Stimulated activated naive B cell treated with anti-CD40 and anti-IgM and Interleukin-4, amounts not matched to agents 10 μg/mL and 1 μg/mL and 100 μg/mL, for 72 hours (primary cell): ENCODE data around the gene DNAJA4.
"Not testable (repeated sequence)": the region's sequence is repeated elsewhere in the genome, so short reads cannot be mapped to it uniquely, and the experiment has no call there.

Experiments used
- ATAC-seq, 2 donors: fragments of 150-1000 bp; cut with Tn5 transposase; replicated peaks; 2 replicates each; pipeline ENCODE4 v1.10.0; 2021; ENCODE audit warnings: moderate library complexity in 1 of 2
- DNase-seq: peaks from one replicate; pipeline ENCODE4 v3.0.0; 2021
- H3K27ac Mint-ChIP-seq: one replicate; pipeline ENCODE4 v1.8.0; 2022; ENCODE audit warnings: mild to moderate bottlenecking, mixed read lengths
- H3K27me3 Mint-ChIP-seq, 2 donors: one replicate each; pipeline ENCODE4 v1.8.0; 2022; ENCODE audit warnings: mixed read lengths in 2 of 2
- H3K36me3 Mint-ChIP-seq, 2 donors: one replicate each; pipeline ENCODE4 v1.8.0; 2022; ENCODE audit warnings: mixed read lengths in 2 of 2, mild to moderate bottlenecking in 1 of 2
- H3K4me1 Mint-ChIP-seq, 2 donors: one replicate each; pipeline ENCODE4 v1.8.0; 2022; ENCODE audit warnings: mixed read lengths in 2 of 2, mild to moderate bottlenecking in 1 of 2
- H3K4me3 Mint-ChIP-seq, 2 donors: one replicate each; pipeline ENCODE4 v1.8.0; 2022; ENCODE audit warnings: mild to moderate bottlenecking in 2 of 2, mixed read lengths in 2 of 2, moderate library complexity in 1 of 2
- H3K9me3 Mint-ChIP-seq, 2 donors: one replicate each; pipeline ENCODE4 v1.8.0; 2022; ENCODE audit warnings: mixed read lengths in 2 of 2, mild to moderate bottlenecking in 1 of 2

The DNAJA4 gene

DNA sequence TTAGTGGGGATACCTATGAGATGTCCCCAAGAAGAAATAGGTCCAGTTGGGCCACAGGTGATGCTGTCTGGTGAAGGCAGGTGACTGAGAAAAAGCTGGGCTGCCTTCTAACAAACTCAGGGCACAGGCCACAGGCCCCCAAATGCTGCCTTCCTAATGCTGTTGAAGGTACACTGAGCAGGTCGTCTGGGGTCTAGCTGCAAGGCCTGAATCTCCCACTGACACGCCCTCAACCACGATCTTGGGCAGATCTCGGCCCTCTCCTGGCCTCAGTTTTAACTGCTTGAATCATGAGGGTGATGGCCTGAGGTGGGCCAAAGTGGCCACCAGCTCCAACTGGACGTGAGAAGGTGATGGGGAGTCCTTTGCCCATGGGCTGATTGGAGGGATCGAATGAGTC lies 27.9 kb upstream of the DNAJA4 start:
- H3K4me1 Mint-ChIP-seq = peaks cover 0 to 4% of the 10 kb centered on the region in 2 donors
- ATAC-seq (no peak), DNase-seq (no peak)
- no peaks in the 10 kb centered on the region for H3K9me3 Mint-ChIP-seq
- no peak overlapping the region for H3K27ac Mint-ChIP-seq
- H3K4me3 Mint-ChIP-seq = no peak overlapping the region
- peaks cover 16 to 26% of the 10 kb centered on the region in 2 donors for H3K27me3 Mint-ChIP-seq
- H3K36me3 Mint-ChIP-seq = no peaks in the 10 kb centered on the region

DNA sequence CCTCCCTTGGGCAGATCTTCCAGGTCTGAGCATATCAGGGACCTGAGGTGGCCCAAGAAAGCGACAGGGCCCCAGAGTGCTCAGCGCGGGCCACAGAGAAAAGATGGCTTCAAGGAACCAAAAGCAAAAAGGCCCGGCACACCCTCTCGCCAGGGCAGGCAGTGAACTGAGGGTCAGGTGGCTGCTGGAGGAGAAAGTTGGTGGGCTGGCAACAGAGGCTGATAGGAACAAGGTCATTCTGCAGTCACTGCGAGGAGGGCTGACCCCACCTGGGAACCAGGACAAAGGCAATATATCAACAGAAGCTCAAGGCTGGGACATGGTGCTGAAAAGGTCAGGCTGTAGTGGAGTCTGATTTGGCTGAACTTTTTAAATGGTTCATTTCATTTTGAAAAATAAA lies 27.2 kb upstream of the DNAJA4 start:
- ATAC-seq (no peak), DNase-seq (no peak)
- Mint-ChIP-seq H3K9me3 (no peaks in the 10 kb centered on the region), H3K36me3 (no peaks in the 10 kb centered on the region), H3K27me3 (peaks cover 16 to 26% of the 10 kb centered on the region in 2 donors), H3K4me3 (no peak overlapping the region), H3K4me1 (peaks cover 0 to 4% of the 10 kb centered on the region in 2 donors), H3K27ac (no peak overlapping the region)

- no peak for ATAC-seq
- Mint-ChIP-seq H3K27me3 (peaks cover 7 to 13% of the 10 kb centered on the region in 2 donors), H3K36me3 (no peaks in the 10 kb centered on the region), H3K9me3 (no peaks in the 10 kb centered on the region), H3K27ac (no peak overlapping the region), H3K4me1 (peaks cover 0 to 1% of the 10 kb centered on the region in 2 donors), H3K4me3 (no peak overlapping the region)
- no peak for DNase-seq
Observed at GRCh38 chr15:78239811-78240210, 24.6 kb upstream of the DNAJA4 start.

- DNase-seq (peak; percentile 65), ATAC-seq (peak; percentile 94 to 98)
- no peak overlapping the region for H3K4me3 Mint-ChIP-seq
- H3K27ac Mint-ChIP-seq = no peak overlapping the region
- H3K9me3 Mint-ChIP-seq = no peaks in the 10 kb centered on the region
- no peaks in the 10 kb centered on the region for H3K4me1 Mint-ChIP-seq
- H3K36me3 Mint-ChIP-seq = no peaks in the 10 kb centered on the region
- peaks cover 0 to 5% of the 10 kb centered on the region in 2 donors for H3K27me3 Mint-ChIP-seq
Observed at GRCh38 chr15:78241017-78241416, 23.3 kb upstream of the DNAJA4 start.

- H3K4me3 Mint-ChIP-seq = no peak overlapping the region
- H3K27ac Mint-ChIP-seq = no peak overlapping the region
- ATAC-seq (no peak), DNase-seq (no peak)
- no peaks in the 10 kb centered on the region for H3K9me3 Mint-ChIP-seq
- no peaks in the 10 kb centered on the region for H3K36me3 Mint-ChIP-seq
- H3K4me1 Mint-ChIP-seq = no peaks in the 10 kb centered on the region
- H3K27me3 Mint-ChIP-seq = peaks cover 0 to 5% of the 10 kb centered on the region in 2 donors
Observed at GRCh38 chr15:78242128-78242527, 22.2 kb upstream of the DNAJA4 start.

- ATAC-seq (no peak), DNase-seq (no peak)
- Mint-ChIP-seq H3K9me3 (no peaks in the 10 kb centered on the region), H3K4me1 (no peaks in the 10 kb centered on the region), H3K4me3 (no peak overlapping the region), H3K27me3 (peaks cover 0 to 5% of the 10 kb centered on the region in 2 donors), H3K36me3 (no peaks in the 10 kb centered on the region), H3K27ac (no peak overlapping the region)
Observed at GRCh38 chr15:78243058-78243457, 21.3 kb upstream of the DNAJA4 start.

GRCh38 chr15:78243491-78243941 lies 20.8 kb upstream of the DNAJA4 start:
- no peak for ATAC-seq
- no peak for DNase-seq
- Mint-ChIP-seq H3K36me3 (no peaks in the 10 kb centered on the region), H3K4me3 (no peak overlapping the region), H3K27me3 (peaks cover 0 to 5% of the 10 kb centered on the region in 2 donors), H3K4me1 (no peaks in the 10 kb centered on the region), H3K9me3 (no peaks in the 10 kb centered on the region), H3K27ac (no peak overlapping the region)

- H3K4me1 Mint-ChIP-seq = no peaks in the 10 kb centered on the region
- DNase-seq = no peak
- no peak for ATAC-seq
- peaks cover 0 to 2% of the 10 kb centered on the region in 2 donors for H3K27me3 Mint-ChIP-seq
- H3K4me3 Mint-ChIP-seq = no peak overlapping the region
- H3K36me3 Mint-ChIP-seq = no peaks in the 10 kb centered on the region
- no peaks in the 10 kb centered on the region for H3K9me3 Mint-ChIP-seq
- no peak overlapping the region for H3K27ac Mint-ChIP-seq
Observed at GRCh38 chr15:78244101-78244500, 20.3 kb upstream of the DNAJA4 start.

GRCh38 chr15:78244893-78245292 lies 19.5 kb upstream of the DNAJA4 start:
- no peaks in the 10 kb centered on the region for H3K9me3 Mint-ChIP-seq
- no peak for DNase-seq
- no peak overlapping the region for H3K27ac Mint-ChIP-seq
- no peaks in the 10 kb centered on the region for H3K27me3 Mint-ChIP-seq
- ATAC-seq = no peak
- H3K36me3 Mint-ChIP-seq = no peaks in the 10 kb centered on the region
- no peaks in the 10 kb centered on the region for H3K4me1 Mint-ChIP-seq
- no peak overlapping the region for H3K4me3 Mint-ChIP-seq

- H3K27me3 Mint-ChIP-seq, ATAC-seq, H3K4me1 Mint-ChIP-seq, H3K4me3 Mint-ChIP-seq, H3K36me3 Mint-ChIP-seq, H3K9me3 Mint-ChIP-seq, DNase-seq, H3K27ac Mint-ChIP-seq: not testable (repeated sequence)
Observed at GRCh38 chr15:78245392-78245791, 19.0 kb upstream of the DNAJA4 start.

- H3K4me1 Mint-ChIP-seq, DNase-seq, H3K27ac Mint-ChIP-seq, H3K36me3 Mint-ChIP-seq, H3K4me3 Mint-ChIP-seq, ATAC-seq, H3K27me3 Mint-ChIP-seq, H3K9me3 Mint-ChIP-seq: not testable (repeated sequence)
Observed at GRCh38 chr15:78245976-78246620, 18.3 kb upstream of the DNAJA4 start.

DNA sequence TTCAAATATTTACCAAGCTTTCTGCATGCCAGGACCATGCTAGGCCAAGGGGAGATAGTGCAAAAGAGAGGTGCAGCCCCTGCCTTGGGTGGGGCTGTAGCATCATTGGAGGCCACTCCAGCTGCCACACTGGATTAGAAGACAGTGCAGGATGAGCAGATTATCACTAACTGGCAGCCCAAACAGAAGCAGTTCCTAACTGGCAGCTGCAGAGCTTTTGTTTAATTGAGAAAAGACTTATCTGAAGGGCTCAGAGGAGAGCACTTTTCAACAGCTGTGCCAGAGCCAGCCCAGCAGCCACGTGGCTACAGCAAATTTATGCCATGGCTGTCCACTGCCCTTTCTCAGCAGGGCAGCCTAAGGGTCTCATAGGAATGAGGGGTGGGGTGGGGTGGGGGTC lies 16.5 kb upstream of the DNAJA4 start:
- Mint-ChIP-seq H3K27ac (no peak overlapping the region), H3K9me3 (no peaks in the 10 kb centered on the region), H3K27me3 (no peaks in the 10 kb centered on the region), H3K4me3 (no peak overlapping the region), H3K4me1 (no peaks in the 10 kb centered on the region), H3K36me3 (no peaks in the 10 kb centered on the region)
- DNase-seq = no peak
- ATAC-seq = no peak

- Mint-ChIP-seq H3K27me3 (no peaks in the 10 kb centered on the region), H3K9me3 (no peaks in the 10 kb centered on the region), H3K4me1 (no peaks in the 10 kb centered on the region), H3K27ac (no peak overlapping the region), H3K4me3 (no peak overlapping the region), H3K36me3 (no peaks in the 10 kb centered on the region)
- DNase-seq (no peak), ATAC-seq (no peak)
Observed at GRCh38 chr15:78249131-78249530, 15.2 kb upstream of the DNAJA4 start.

DNA sequence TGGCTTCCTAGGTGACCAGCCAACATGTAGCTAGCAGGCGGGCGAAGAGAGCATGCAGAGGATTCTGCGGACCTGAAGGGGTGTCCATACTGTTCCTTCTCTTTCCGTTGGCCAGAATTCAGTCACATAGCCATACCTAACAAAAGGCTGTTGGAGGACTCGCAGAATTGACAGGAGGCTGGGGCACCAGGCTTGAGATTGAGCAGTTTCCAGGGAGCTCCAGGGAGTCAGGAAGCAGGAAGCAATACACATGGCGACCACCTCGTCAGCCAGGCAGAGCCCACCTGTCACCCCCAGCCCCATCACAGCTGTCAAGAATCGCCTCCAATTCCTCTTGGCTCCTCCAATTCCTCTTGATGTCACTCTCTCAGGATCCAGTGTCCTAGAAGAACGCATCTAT lies 13.2 kb upstream of the DNAJA4 start:
- Mint-ChIP-seq H3K9me3 (no peaks in the 10 kb centered on the region), H3K27ac (no peak overlapping the region), H3K36me3 (no peaks in the 10 kb centered on the region), H3K4me3 (no peak overlapping the region), H3K4me1 (no peaks in the 10 kb centered on the region), H3K27me3 (no peaks in the 10 kb centered on the region)
- DNase-seq = no peak
- no peak for ATAC-seq

- no peak overlapping the region for H3K27ac Mint-ChIP-seq
- H3K9me3 Mint-ChIP-seq = no peaks in the 10 kb centered on the region
- H3K36me3 Mint-ChIP-seq = no peaks in the 10 kb centered on the region
- ATAC-seq (no peak), DNase-seq (no peak)
- H3K4me1 Mint-ChIP-seq = no peaks in the 10 kb centered on the region
- H3K4me3 Mint-ChIP-seq = no peak overlapping the region
- peaks cover 0 to 3% of the 10 kb centered on the region in 2 donors for H3K27me3 Mint-ChIP-seq
Observed at GRCh38 chr15:78255421-78256043, 8.8 kb upstream of the DNAJA4 start.
